Measurements from ENCODE around the gene CDH13.
A peak's percentile ranks its signal among the peaks of the same experiment; 100 is the strongest.

The CDH13 gene

GRCh38 chr16:82965808-82966207 is 339.0 kb downstream of the CDH13 start:
- no peak for DNase-seq

GRCh38 chr16:82967424-82967823 is 340.7 kb downstream of the CDH13 start:
- DNase-seq: no peak

GRCh38 chr16:82971126-82971525 is 344.4 kb downstream of the CDH13 start:
- no peak for DNase-seq

GRCh38 chr16:82972331-82972919 is 345.7 kb downstream of the CDH13 start:
- DNase-seq: no peak

DNA sequence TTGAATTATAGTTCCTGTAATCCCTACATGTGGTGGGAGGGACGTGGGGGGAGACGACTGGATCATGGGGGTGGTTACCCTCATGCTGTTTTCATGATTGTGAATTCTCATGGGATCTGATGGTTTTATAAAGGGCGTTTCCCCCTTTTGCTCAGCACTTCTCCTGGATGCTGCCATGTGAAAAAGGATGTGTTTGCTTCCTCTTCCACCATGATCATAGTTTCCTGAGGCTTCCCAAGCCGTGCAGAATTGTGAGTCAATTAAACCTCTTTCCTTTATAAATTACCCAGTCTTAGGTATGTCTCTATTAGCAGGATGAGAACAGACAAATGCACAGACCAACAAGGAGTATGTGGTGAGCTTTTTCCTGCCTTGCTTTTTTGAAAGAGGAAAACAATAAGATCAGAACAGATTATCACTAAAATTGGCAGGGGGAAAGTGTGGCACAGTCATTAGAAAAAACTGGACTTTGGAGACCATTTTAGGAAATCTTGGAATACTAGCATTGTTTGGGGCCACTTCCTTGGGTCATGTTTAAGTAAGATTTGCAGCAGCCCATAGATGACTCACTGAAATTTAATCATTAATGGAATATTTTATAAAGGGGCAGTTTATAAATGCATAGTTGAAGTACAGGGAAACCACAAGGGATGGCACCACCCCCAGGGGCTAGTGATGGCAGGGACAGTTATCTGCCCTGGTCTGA is 352.8 kb downstream of the CDH13 start:
- no peak for DNase-seq

- DNase-seq: no peak
Measured at GRCh38 chr16:82980810-82981209, 354.0 kb downstream of the CDH13 start.

DNA sequence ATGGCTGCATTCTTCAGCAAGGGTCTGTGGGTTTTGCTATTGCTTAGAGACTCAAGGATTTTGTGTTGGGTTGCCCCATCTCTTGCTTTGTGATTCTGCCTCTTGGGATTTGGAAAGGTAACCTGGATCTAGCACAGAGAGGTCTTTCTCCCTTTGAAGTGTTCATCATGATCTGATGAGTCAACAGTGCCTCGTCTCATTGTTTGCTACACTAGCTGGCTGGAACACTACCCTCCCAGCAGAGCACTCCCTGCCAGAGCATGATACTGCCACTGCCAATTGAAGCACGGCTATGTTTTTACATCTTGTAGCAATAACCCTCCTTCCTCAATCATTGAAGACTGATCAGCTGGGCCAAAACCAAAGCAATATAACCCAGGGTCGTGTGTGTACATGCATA is 361.0 kb downstream of the CDH13 start:
- no peak for DNase-seq

DNA sequence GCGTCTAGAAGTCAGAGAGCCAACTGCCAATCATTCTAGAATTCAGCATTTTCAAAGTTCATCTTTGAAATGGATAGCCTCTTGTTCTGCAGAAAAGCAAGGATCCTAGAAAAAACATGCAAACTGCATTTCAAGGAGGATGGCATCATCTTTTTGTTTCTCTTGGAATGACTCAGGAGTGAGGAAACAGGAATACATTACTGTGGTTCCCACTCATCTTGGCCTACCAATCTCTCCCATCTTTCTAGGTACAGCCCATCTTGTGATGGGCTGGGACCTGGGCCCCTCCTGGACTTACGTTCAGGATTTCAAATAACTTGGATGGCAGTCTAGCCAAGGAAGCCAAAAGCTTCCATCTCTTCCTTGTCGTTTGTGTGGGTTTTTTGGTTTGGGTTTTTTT is 363.4 kb downstream of the CDH13 start:
- DNase-seq: no peak

DNA sequence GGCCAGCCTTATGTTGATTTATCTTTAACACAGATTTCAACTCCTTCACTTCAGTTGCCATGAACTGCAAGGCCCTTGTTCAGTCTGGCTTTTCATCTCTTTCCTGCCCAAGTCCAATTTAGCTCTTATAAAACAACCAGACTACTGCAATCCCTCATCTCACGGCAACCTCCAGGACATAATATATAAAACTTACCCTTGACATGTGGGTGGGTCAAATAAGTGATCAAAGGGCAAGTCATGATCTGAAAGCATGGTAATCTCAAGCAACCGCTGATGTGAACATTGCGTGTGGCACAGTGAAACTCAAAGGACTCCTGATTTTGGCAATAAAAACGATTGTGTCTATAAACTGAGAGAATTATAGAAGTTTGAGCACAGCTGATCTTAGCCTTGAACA is 364.6 kb downstream of the CDH13 start:
- no peak for DNase-seq

GRCh38 chr16:82991966-82992675 is 365.4 kb downstream of the CDH13 start:
- no peak for DNase-seq

- DNase-seq: no peak
Measured at GRCh38 chr16:82992786-82993185, 366.0 kb downstream of the CDH13 start.

DNA sequence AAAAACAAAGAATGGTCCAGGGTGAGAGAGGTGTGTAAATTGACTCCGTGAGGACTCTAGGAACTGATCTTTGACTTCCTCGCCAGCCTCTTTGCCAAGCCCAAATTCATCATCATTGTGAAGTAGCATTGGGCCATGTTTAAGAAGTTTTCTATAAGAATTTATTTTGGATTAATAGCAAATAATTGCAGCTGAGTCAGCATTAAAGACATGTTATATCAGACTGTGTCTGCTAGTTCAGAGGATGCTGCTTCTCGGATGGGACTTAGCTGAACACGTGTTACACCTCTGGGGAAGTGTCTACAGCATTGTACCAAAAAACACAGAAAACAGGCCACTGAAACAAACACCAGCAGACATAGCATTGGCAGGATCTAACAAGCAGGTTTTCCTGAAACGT is 366.6 kb downstream of the CDH13 start:
- no peak for DNase-seq

DNA sequence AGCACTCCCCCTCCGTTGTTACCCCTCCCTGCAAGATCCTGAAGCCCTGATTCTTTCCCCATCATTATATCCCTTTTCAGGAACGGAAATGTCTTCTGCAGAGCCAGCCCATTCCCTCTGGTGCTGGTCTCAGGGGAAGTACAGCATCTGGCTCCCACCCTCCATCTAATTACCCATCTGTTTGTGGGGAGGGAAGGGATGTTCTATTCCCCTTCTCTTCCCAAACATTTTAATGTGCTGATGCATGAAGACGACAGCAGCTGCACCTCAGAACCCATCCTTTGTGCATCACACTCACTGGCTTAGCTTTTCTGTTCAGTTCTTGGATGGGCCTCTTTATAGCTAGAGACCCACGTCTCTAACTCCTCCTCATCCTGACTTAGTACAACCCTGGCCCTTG is 367.2 kb downstream of the CDH13 start:
- DNase-seq: peak; percentile 89 to 96

DNA sequence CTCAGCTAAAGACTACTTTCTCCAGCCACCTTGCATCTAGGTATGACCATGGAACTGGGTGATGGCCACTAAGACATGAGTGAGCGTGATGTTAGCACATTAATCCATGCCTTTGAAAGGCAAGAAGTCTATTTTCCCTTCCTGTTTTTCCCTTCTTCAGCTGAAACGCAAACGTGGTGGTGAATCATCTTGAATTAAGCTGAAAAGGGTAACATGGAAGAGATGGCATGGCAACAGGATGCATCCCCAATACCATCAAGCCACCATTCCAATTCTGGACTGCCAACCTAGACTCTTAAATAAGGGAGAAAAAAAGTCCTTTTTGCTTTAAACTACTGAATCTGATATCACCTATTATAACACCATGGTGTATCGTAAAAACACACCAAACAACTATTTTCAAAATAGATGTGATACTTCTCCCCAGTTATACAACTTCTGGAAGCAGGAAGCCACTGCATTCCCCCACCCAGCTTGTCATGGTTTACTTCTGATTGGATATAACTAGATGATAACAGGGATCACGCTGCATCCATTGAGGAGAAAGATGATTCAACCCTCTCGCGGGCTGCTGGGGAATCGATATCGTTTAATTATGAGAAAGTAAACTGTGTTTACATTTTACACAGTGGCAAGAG is 368.6 kb downstream of the CDH13 start:
- DNase-seq: no peak

DNA sequence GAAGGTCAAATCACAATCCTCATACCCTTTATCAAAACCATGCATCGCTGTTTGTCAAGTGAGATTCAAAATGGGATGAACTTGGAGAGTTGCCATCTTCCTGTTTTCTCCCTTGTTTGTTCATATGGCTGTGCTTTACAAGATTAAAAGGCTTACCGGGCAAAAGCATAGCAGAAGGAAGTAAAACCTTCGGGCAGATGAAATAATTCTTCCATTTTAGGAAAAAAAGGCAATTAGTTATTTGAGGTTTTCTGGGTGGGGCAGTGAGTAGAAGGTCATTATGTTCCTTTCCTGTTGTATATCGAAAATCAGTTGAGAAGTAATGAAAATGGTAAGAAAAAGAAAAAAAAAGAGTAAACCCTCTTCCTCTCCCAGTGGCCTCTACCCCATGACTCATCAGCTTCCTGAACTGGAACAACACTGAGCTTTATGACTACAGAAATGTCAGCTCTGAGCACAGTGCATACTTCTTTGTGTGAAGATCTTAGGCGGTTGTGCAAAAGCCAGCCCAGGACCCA is 369.2 kb downstream of the CDH13 start:
- DNase-seq: no peak

GRCh38 chr16:82996814-82997213 is 370.0 kb downstream of the CDH13 start:
- no peak for DNase-seq

GRCh38 chr16:82999711-83000110 is 372.9 kb downstream of the CDH13 start:
- DNase-seq: no peak

GRCh38 chr16:83002351-83003334 is 375.9 kb downstream of the CDH13 start:
- DNase-seq: no peak

DNA sequence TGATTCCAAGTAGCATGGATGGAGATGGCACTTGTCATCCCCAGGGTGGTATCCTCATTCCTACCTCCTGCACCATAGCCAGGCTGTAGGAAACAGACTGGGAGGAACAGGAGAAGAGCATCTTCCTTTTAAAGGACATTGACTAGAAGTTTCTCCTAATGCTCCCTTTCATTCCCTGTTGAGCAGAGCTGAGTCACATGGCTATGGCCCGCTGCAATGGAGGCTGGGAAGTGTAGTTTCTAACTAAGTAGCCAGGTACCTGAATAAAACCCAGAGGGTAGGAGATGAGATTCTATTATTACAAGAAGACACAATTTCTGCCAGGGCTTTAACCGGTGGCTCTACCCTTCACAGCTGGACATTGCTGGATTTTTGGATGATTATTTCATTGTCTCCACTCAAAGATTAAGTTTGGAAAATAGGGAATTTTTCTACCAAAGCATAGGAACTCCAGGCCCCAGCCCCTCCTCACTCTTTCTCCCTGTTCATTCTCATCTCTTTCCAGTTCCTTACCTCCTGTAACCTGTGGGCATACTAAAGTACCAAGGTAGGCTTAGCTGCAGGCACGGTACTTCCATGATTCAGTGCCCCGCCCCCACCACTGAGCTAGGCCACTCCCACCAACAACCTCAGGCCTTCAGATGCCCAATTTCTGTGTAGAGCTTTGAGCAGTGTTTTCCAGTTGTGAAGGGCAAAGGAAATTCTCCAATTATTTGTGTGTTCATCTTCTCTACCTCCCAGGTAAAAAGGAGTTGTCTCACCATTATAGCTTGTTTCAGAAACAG is 378.3 kb downstream of the CDH13 start:
- DNase-seq: no peak

- no peak for DNase-seq
Measured at GRCh38 chr16:83005653-83006160, 378.9 kb downstream of the CDH13 start.
